ENCODE results near the gene EBF4.

DNA sequence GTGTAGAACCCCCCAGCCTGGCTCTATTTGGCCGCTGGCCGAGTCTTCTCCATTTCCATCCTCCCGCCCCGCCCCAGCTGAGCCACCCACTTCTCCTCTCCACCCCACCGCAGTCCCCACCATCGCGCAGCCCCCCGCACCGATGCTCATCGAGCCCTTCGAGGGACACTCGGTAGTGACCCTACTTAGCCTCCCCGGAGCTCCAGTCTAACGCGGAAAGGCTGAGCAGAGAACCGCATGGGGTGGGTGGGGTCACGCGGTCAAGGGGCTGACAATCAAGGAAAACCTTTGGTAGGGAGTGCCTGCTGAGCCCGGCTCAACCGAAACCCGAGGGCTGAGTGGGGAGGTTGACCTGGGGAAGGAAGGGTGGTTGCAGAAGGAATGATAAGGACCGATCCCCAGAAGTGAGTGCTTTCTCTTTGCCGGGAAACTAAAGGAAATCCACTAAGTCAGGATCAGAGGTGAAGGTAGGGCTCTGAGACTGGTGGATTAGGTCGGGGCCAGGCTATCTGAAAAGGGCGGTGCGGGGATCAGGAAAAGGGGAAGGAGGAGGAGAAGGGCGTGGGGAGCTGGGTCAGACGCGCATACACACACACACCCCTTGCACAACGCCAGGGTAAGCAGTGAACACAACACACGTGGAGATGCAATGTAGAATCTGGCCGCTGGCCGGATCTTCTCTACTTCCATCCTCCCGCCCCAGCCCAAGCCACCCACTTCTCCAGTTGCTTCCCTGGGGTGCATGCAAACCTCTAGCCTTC is 58.1 kb downstream of the EBF4 start:
- TF ChIP-seq GATA2 (IDR thresholded peaks at IDR 0.05; ENCODE audit: low read depth, low read length), result no peak
- TF ChIP-seq GATA3 (IDR thresholded peaks at IDR 0.05; ENCODE audit: low read depth, low read length), result no peak

All from SH-SY5Y (cell line).